ENCODE data around the gene ZNF526.
A peak's percentile ranks its signal among the peaks of the same experiment; 100 is the strongest.

ZNF526 gene

GRCh38 chr19:42217520-42218437 is 2.3 kb upstream of the ZNF526 start, which contains the start of gene DEDD2:
DEDD2 (minus strand) TSS chr19:42217677; CDS start chr19:42217007, 670 bp downstream.
- H3K27ac ChIP-seq = peak within 1 kb of the TSS; percentile 89
- ChIA-PET CTCF (interaction anchor here (0.7 kb wide), 2 partner anchors 34 to 127 kb away, joined by 3 to 4 read pairs; no protein-coding TSS in a partner anchor), POLR2A (ENCODE audit: low non-redundant PET) (interaction anchor here (0.5 kb wide), 1 partner anchor 14 kb away, joined by 3 read pairs; no protein-coding TSS in a partner anchor)
- peak; percentile 93 for DNase-seq (ENCODE audit: low spot score)
- TF ChIP-seq CTCF (conservative IDR thresholded peaks at IDR 0.05; ENCODE audit: low read depth) = no peak

- H3K27ac ChIP-seq = peak overlapping the region; percentile 89
- ChIA-PET CTCF (no interaction called here), POLR2A (ENCODE audit: low non-redundant PET) (no interaction called here)
- TF ChIP-seq CTCF (conservative IDR thresholded peaks at IDR 0.05; ENCODE audit: low read depth) = no peak
- DNase-seq (ENCODE audit: low spot score) = no peak
Observed at GRCh38 chr19:42220751-42221097, 612 bp downstream of the ZNF526 start.

- POLR2A ChIA-PET (ENCODE audit: low non-redundant PET) = interaction anchor here (0.5 kb wide), 1 partner anchor 1748 kb away, joined by 4 read pairs; no protein-coding TSS in a partner anchor
- peak overlapping the region; percentile 54; the same call in 1 of the 2 replicates for H3K27ac ChIP-seq
- no peak for TF ChIP-seq CTCF (conservative IDR thresholded peaks at IDR 0.05; ENCODE audit: low read depth)
- CTCF ChIA-PET = no interaction called here
- no peak for DNase-seq (ENCODE audit: low spot score)
Observed at GRCh38 chr19:42224940-42225717, 5.0 kb downstream of the ZNF526 start.

GRCh38 chr19:42225718-42226292 is 5.7 kb downstream of the ZNF526 start:
- ChIA-PET CTCF (interaction anchor here (0.5 to 0.8 kb wide), 4 partner anchors 14 to 282 kb away, joined by 3 to 4 read pairs (median 3); no protein-coding TSS in a partner anchor), POLR2A (ENCODE audit: low non-redundant PET) (no interaction called here)
- DNase-seq (ENCODE audit: low spot score) = no peak
- TF ChIP-seq CTCF (conservative IDR thresholded peaks at IDR 0.05; ENCODE audit: low read depth) = no peak
- peak overlapping the region; percentile 54 for H3K27ac ChIP-seq

- ChIA-PET POLR2A (ENCODE audit: low non-redundant PET) (interaction anchor here (0.6 kb wide), 1 partner anchor 116 kb away, joined by 3 read pairs; no protein-coding TSS in a partner anchor), CTCF (no interaction called here)
- peak overlapping the region; percentile 54 for H3K27ac ChIP-seq
- DNase-seq (ENCODE audit: low spot score) = no peak
- no peak for TF ChIP-seq CTCF (conservative IDR thresholded peaks at IDR 0.05; ENCODE audit: low read depth)
Observed at GRCh38 chr19:42226886-42227285, 6.8 kb downstream of the ZNF526 start.

DNA sequence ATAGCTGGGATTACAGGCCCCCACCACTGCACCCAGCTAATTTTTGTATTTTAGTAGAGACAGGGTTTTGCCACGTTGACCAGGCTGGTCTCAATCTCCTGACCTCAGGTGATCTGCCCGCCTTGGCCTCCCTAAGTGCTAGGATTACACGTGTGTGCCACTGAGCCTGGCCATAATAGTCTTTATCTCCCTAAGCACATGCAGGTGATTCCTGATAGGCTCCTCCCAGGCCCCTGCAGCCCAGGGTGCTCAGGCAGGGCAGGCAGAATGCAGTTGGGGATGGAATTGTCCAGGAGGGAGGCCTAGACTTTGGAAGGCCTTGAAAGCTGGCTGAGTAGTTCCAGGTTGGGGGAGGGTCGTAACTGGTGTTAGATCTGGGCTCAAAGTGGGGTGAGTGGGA is 8.5 kb downstream of the ZNF526 start:
- CTCF ChIA-PET = interaction anchor here (0.6 to 0.8 kb wide), 2 partner anchors 67 to 121 kb away, joined by 3 to 7 read pairs; no protein-coding TSS in a partner anchor
- TF ChIP-seq CTCF (conservative IDR thresholded peaks at IDR 0.05; ENCODE audit: low read depth) = no peak
- peak overlapping the region; percentile 64 for H3K27ac ChIP-seq
- no peak for DNase-seq (ENCODE audit: low spot score)
- POLR2A ChIA-PET (ENCODE audit: low non-redundant PET) = no interaction called here
